ENCODE data around the gene TH.
A peak's percentile ranks its signal among the peaks of the same experiment; 100 is the strongest.

Gene TH

GRCh38 chr11:2159536-2160413, 11.8 kb downstream of the TH start:
- no peak for DNase-seq (ENCODE audit: low read depth)

DNA sequence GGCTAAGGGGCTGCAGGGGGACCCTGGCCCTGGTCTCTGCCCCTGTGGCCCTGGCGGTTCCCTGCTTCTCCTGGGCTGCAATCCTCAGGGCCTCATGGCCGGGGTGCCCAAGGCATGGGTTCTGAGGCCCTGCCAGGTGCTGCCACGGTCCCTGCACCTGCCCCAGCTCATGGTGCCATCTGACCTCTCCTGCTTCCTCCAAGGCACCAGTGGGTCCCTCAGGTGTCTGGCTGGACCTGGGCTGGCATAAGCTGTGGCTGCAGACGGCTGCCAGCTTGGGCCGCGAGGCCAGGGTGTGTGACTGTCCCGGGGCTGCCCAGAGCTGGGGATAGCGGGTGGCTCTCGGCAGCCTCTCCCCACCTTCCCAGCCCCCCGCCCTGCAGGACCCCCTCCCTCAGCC, 12.6 kb downstream of the TH start:
- no peak for DNase-seq (ENCODE audit: low read depth)

GRCh38 chr11:2158296-2158737, 13.3 kb downstream of the TH start:
- DNase-seq (ENCODE audit: low read depth), result no peak

- no peak for DNase-seq (ENCODE audit: low read depth)
Measured at GRCh38 chr11:2157294-2158040, 14.1 kb downstream of the TH start.

DNA sequence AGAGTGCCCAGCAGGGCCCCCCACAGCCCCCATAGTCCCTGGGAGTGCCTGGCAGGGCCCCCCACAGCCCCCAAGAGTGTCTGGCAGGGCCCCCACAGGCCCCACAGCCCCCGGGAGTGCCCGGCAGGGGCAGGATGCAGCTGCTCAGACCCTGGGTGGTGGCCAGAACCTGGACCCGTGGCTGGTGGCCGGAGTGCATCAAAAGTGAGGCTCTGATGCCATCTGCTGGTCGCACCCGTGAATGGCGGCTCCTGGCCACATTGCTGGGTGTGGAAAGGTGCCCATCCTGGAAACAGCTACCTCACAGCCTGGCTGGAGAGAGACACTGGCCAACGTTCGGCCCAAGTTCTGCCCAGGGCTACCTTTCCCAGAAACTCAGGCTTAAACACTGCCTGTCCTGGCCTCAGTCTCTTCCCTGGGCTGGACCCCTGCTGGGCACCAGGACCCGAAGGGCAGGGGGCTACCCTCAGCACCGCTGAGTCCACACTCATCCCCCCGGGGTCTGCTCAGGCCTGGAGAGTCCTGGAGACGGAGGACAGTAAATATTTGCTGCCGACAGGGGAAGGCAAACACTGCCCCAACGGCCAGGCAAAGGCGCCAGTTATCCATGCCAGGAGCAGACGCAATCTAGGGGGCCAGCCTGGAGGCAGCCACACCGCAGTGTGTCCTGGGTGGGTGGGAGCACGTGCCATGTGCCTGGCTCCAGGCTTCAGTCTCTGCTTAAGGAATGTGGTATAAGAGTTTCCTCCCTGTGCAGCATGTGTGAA, 15.0 kb downstream of the TH start:
- DNase-seq (ENCODE audit: low read depth), result no peak

GRCh38 chr11:2155511-2155910, 16.1 kb downstream of the TH start:
- no peak for DNase-seq (ENCODE audit: low read depth)

GRCh38 chr11:2154889-2155288, 16.7 kb downstream of the TH start:
- no peak for DNase-seq (ENCODE audit: low read depth)

DNA sequence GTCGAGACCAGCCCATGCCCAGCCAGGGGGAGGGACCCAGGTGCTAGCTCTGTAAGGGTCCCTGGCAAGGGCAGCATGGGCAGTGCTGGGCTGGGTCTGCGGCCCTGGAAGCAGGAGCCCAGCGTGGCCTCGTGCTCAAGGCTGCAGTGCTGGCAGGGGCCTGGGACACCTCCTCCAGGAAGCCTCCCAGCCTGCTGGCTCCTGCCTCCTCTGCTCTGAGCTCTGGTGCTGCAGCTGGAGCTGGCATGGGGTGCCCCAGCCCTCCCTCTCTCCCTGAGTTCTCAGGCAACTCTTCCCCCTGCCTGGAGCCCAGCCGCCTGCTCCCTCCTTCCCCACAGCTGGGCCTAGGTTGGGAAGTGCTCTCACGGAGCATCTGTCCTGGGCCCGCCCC, 17.4 kb downstream of the TH start:
- no peak for DNase-seq (ENCODE audit: low read depth)

GRCh38 chr11:2153581-2154194, 17.9 kb downstream of the TH start:
- no peak for DNase-seq (ENCODE audit: low read depth)

DNA sequence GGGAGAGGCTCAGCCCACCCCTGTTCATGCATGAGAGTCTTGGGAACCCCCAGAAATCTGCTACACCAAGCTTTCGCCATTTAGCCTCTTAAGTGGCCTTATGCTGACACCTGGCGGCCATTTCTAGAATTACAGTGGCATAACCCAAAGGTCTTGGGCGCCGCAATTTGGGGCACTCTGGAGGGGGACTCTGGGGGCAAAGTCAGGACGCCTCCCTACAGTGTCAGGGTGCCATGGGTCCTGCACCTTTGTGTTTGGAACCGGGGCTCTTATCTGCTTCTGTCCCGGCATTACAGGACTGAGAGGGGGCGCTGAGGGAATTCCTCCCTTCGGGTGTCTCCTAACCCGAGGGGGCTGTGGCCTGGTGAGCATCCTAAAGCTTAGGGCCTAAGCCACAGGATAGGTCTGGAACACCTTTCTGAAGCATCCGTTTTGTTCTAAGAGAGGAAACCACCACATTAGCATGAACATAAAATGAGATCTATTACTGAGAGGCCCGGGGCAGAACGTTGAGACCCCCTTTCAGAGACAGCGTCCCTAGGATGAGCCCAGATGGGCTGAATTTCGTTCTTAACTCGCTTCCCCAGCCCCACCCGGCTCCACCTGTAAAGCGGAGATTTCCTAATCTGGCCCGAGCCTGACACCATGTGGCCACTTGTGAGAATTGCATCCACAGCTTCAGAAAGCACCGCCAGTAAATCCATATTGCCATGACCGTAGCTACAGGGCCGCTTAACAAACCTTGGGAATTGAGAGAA, 19.9 kb downstream of the TH start:
- peak; percentile 34 for DNase-seq (ENCODE audit: low read depth)

- DNase-seq (ENCODE audit: low read depth), result no peak
Measured at GRCh38 chr11:2149864-2150847, 21.5 kb downstream of the TH start.

DNA sequence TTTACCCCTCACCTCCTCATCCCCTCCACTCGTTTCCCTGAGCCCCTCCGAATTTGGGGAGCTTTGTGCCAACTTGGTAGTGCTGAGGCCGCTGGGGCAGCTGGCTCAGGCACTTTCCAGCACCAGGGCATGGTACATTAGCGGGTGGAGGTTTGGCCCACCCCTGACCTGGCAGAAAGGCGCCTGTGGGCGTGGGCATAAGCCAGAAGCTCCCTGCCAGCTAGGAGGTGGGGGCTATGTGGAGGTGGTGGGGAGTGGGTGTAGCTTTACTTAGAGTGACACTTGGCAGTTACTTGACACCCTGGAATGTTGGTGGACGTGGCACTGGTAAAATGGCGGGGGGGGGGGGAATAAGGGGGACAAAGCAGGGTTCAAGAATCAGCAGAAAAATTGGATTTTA, 22.2 kb downstream of the TH start:
- DNase-seq (ENCODE audit: low read depth), result no peak

- DNase-seq (ENCODE audit: low read depth), result no peak
Measured at GRCh38 chr11:2148595-2148994, 23.0 kb downstream of the TH start.

GRCh38 chr11:2147391-2147790, 24.2 kb downstream of the TH start:
- no peak for DNase-seq (ENCODE audit: low read depth)

DNA sequence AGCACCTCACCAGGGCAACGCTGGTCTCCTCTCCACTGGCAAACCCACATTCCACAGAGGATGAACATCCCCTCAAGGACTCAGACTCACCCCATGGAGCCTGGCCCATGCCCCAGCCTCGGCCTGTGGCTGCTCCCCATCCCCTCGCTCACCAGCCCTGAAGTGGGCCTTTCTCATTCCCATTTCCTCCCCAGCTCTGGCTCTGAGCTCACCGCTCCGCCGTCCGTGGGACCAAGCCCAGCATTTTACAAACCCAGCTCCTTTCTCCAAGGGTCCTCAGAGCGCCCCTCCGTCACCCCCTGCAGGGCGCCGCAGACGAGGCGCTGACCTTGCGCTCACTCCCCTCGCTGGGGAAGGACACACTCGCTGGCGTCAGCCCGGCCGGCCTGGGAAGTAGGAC, 25.6 kb downstream of the TH start:
- no peak for DNase-seq (ENCODE audit: low read depth)

DNA sequence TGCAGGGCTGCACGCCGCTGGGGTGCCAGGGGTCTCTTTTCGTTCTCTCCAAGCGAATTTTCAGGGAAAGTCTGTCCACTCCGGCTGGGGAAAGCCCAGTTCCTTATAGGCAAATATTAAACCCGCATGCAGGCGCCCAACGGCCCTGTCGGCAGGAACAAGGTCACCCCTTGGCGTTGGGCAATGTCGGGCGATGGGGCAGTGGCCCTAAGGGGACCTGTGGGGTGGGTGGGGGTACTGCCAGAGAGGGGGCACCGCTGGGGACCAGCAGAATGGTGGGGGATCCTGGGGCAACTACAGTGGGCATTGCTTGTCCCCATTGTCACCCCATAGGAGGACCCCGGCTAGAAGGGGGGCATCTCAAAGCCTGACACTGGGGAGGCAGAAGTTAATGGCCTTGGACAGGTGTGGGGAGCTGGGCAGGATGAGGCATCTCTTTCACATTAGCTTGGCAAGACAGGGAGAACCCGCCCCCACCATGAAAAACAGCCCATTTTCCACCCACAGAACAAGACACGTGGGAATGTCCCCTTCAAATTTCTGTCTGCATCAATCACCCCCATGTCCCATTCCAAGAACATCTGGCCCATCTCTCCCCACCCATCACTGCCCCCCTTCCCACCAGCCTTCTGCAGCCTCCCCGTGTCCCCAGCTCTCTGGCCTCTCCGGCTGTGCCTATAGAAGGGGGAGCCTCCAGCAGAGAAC, 26.9 kb downstream of the TH start:
- DNase-seq (ENCODE audit: low read depth), result no peak

- DNase-seq (ENCODE audit: low read depth), result no peak
Measured at GRCh38 chr11:2143799-2144543, 27.6 kb downstream of the TH start.

GRCh38 chr11:2143477-2143798, 28.2 kb downstream of the TH start:
- no peak for DNase-seq (ENCODE audit: low read depth)

DNA sequence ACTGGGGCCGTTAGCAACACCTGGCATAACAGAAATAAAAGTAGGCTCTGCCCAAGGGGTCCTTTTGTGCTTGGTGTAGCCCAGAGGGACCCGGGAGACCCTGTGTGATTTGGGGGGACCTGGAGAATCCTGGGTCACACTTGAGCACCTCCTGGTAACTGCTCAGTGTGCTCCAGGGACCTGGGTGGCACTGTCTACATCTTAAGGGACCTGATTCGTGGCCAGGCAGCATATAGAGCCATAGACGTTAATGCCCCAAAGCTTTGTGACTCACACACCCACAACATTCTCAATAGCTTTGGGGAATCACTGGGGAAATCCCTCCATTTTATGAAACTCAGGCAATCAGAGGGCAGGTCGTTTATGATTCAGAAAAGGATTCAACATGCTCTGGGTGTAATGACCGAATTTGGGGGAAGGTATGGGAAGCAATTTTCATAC, 28.8 kb downstream of the TH start:
- peak; percentile 22 for DNase-seq (ENCODE audit: low read depth)
